DMS79 treated with DMSO at 0.1 percent for 48 hours (cell line): ENCODE data around the gene ZNF398.
"Not testable (repeated sequence)": the region's sequence is repeated elsewhere in the genome, so short reads cannot be mapped to it uniquely, and the experiment has no call there.

Experiments
- DNase-seq: peaks from one replicate; lab custom pipeline; 2025; lab: John Stamatoyannopoulos, UW

ZNF398 gene

DNA sequence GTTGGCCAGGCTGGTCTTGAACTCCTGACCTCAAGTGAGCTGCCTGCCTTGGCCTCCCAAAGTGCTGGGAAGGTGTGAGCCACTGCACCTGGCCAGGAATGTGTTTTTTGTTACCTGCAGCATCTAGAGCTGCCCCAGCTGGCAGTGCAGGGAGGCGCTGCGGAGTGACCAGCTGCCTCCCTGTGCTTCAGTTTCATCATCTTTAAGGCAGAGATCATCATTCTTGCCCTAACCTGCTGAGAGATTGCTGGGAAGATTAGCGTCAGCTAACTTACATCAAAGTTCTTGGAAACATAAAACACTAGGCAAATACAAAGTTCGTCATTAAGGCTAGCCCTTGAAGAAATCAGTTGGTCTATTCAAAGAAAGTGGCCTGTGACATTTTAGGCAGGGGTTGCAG is 50.4 kb downstream of the ZNF398 start:
- no peak for DNase-seq

- DNase-seq: no peak
These were observed 51.0 kb downstream of the ZNF398 start for GRCh38 chr7:149198161-149198816.

- DNase-seq: no peak
These were observed 52.2 kb downstream of the ZNF398 start for GRCh38 chr7:149199234-149199995.

DNA sequence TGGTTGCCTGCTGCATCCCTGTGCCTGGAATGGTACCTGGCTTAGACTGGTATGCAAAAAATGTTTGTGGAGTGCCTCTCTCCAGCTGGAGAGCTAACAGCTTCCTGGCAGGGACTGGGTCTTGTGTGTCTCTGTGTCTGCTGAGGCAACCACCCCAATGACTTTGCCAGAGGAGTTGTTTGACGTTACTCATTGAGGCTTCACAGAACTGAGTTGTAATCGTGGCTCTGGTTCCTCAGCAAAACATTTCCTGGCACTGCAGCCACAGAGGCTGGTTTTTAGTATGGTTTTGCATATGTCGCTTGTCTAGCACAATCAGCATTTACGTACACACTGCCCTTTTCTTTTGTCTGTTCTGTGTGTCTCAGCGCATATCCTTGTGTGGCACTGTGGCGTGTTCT is 55.6 kb downstream of the ZNF398 start:
- DNase-seq: no peak

GRCh38 chr7:149205690-149206381 is 58.6 kb downstream of the ZNF398 start:
- DNase-seq: no peak

- no peak for DNase-seq
These were observed 60.2 kb downstream of the ZNF398 start for GRCh38 chr7:149207324-149208035.

GRCh38 chr7:149209518-149210269 is 62.4 kb downstream of the ZNF398 start:
- no peak for DNase-seq

GRCh38 chr7:149210551-149210950 is 63.3 kb downstream of the ZNF398 start:
- DNase-seq: no peak

- no peak for DNase-seq
These were observed 66.9 kb downstream of the ZNF398 start for GRCh38 chr7:149214020-149214720.

DNA sequence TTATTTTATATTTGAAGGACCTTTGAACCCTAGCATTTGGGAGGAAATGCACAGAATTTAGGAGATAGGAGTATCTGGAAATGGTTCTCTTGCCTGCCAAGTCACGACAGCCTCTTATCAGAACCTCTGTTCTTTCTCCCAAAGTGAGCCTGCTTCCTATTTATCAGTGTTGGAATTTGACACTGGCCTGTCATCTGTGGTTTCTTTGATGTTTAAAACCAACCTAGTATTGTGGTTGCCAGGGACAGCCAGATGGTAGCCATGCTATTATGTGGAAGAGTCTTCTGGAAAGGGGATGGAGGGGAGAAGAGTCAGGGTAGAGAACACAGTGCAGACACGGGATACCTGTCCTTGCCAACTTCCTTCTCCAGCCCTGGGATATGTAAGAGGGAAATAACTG is 69.1 kb downstream of the ZNF398 start:
- no peak for DNase-seq

DNA sequence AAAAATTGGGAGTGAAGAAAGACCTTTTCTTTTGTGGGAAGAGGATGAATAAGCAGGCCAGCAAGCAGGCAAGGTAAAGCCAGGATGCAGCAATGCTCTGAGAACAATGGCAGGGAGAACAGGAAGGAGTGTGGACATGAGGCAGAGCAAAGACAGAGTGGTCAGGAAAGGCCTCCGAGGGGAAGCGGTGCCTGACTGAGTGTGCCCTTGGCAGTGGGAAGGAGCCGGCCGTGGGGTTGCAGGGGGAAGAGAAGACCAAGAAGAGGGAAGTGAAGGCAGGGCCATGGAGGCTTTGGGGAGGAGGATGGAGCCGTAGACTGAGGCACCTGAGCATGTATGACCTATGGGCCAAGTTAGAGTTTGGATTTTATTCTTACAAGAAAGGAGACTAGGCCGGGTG is 70.3 kb downstream of the ZNF398 start:
- no peak for DNase-seq

DNA sequence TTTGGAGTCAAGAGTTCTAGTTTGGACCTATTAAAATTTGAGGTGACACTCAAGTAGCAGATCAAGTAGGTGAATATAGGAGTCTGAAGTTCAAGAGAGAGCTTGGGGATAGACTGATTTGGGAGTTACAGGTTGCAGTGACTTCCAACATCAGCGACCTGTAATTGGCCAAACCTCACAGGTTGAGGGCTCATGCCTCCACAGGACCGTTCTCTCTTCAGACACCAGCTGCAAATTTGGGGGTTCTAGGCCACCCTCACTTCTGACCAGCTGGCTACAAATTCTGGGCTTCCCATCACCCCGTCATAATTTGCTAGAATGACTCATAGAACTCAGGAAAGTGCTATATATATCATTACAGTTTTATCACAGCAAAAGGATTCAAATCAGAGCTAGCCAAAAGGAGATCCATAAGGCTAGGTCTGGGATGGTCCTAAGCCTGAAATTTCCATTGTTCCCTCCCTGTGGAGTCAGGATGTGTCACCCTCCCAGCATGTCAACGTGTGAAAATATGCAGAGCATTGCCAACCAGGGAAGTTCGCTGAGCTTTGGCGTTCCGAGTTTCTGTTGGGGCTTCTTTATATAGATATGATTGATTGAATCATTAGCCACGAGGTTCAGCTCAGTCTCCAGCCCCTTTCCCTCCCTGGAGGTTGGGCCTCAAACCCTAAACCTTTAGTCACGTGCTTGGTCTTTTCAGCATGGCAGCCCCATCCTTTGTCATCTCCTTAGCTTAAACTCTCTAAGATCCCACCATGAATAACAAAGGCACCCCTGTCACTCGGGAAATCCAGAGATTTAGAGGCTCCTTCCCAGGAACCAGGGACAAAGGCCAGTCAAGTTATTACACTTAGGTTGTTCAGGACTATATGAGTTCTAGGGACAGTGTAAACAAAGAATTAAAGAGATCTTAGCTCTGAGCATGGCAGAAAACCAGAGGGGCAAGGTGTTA is 71.5 kb downstream of the ZNF398 start:
- no peak for DNase-seq

DNA sequence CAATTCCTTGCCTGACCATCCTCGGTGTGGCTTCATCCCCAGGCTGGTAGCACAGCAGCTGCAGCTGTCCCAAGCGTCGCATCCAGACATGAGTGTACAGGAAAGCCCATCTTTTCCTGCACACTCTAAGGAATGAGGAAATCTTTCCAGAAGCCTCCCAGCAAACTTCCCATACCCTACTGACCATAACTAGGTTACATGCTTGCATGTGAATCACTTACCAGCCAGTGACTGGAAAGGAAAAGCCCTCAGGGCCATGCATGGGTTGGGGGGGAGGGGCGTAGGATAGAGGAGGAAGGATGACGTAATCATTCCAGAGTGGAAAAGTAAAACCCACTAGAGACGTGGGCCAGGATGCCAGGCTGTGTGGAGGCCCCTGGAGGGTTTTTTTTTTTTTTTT is 73.3 kb downstream of the ZNF398 start:
- DNase-seq: no peak

DNA sequence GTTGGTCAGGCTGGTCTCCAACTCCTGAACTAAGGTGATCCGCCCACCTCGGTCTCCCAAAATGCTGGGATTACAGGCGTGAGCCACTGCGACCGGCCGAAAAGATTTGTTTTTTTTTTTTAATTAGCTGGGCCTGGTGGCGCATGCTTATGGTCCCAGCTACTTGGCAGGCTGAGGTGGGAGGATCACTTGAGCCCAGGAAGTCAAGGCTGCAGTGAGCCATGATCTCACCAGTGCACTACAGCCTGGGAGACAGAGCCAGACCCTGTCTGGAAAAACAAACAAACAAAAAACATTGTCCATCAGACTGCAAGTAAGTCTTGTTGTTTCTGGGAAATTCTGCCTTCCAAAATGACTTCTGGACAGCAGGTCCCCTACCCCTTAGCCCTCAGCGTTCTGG is 75.9 kb downstream of the ZNF398 start:
- no peak for DNase-seq

GRCh38 chr7:149223761-149224160 is 76.5 kb downstream of the ZNF398 start:
- DNase-seq: no peak

- DNase-seq: no peak
These were observed 77.1 kb downstream of the ZNF398 start for GRCh38 chr7:149224352-149224751.

GRCh38 chr7:149225106-149225505 is 77.9 kb downstream of the ZNF398 start:
- no peak for DNase-seq

GRCh38 chr7:149225656-149226055 is 78.4 kb downstream of the ZNF398 start:
- no peak for DNase-seq

- not testable (repeated sequence) for DNase-seq
These were observed 79.1 kb downstream of the ZNF398 start for GRCh38 chr7:149226366-149226765.
